Measurements from ENCODE around the gene SETD1A. TPM values are rescaled to one million over a fixed set of nuclear protein-coding genes. Genes with fewer than 3 reads are reported as not detected.

Gene SETD1A
- total RNA-seq, 3 donors from 2014 or later (not counting 1 experiment from before 2014, with no cell fraction given), result 32.9 to 34.5 (median 33.9) TPM

- H3K27ac Mint-ChIP-seq, result peak overlapping the region in 1 of 2 donors; percentile 53
Measured at GRCh38 chr16:30925632-30925987, 31.9 kb upstream of the SETD1A start.

DNA sequence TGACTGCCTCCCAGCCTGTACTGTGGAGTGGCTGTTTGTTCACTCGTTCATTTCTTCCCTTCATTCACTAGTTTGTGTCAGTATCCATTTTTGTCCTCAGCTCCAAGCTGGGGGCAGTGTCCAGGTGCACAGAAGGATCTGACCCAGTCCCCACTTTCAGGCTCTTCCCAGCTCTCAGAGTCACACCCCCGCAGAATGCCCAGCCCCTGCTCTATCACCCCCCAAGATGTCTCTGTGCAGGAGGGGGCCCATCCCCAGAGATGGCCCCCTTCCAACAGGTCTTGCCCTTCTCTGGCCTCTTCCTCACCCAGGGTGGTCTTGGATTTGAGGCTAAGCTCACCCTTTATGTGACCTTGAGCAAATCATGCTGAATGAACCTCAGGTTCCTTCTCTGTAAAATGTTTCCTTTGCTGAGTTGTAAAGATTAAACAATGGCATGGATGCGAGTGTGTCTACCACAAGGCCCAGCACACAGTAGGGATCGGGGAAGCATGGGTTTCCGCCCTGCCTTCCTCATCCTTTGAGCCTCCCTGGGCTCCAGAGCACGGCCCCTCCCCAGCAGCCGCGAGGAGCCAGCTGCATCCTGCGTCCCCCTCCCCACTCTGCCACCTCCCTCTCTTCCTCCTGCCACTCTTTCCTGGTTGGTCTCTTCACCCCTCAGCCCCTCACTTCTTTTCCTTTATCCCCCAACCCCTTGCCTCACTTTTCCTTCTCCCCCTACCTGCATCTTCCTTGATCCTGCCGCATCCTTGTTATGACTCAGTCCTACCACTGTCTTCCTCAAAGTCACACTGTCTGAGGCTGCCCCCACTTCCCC lies 31.4 kb upstream of the SETD1A start:
- DNase-seq (no peak), ATAC-seq (no peak)
- WGBS (ENCODE audit: insufficient coverage), result 81% methylated on average over 10 of the region's 10 CpGs
- Mint-ChIP-seq H3K9me3 (no peaks in the 10 kb centered on the region), H3K36me3 (no peaks in the 10 kb centered on the region), H3K27me3 (ENCODE audit: low read depth in 2 of 2) (no peaks in the 10 kb centered on the region), H3K27ac (peak overlapping the region in 1 of 2 donors; percentile 53), H3K4me3 (peak overlapping the region; percentile 74), H3K4me1 (peaks cover 15 to 38% of the 10 kb centered on the region in 2 donors)
- Histone ChIP-seq H3K4me3 (ENCODE audit: low read length) (no peak overlapping the region), H3K27me3 (ENCODE audit: control insufficient read depth, insufficient read depth, low read length) (no peaks in the 10 kb centered on the region), H3K36me3 (ENCODE audit: control insufficient read depth, insufficient read depth, low read length) (peaks cover 3% of the 10 kb centered on the region), H3K27ac (ENCODE audit: low read length) (no peak overlapping the region), H3K4me1 (ENCODE audit: control insufficient read depth, insufficient read depth, low read length) (peaks cover 21% of the 10 kb centered on the region), H3K9me3 (ENCODE audit: control insufficient read depth, insufficient read depth, low read length) (no peaks in the 10 kb centered on the region)
- no peak for TF ChIP-seq CTCF (IDR thresholded peaks at IDR 0.05)
- intact Hi-C loops (cut with micrococcal nuclease), result no loop called here

More at GRCh38 chr16:30925632-30925987, 31.9 kb upstream of the SETD1A start:
- H3K9me3 ChIP-seq (ENCODE audit: control insufficient read depth, insufficient read depth, low read length), result no peaks in the 10 kb centered on the region
- no peak overlapping the region for H3K27ac ChIP-seq (ENCODE audit: low read length)
- intact Hi-C loops (cut with micrococcal nuclease), result no loop called here
- H3K27me3 ChIP-seq (ENCODE audit: control insufficient read depth, insufficient read depth, low read length), result no peaks in the 10 kb centered on the region
- Mint-ChIP-seq H3K4me3 (no peak overlapping the region), H3K9me3 (no peaks in the 10 kb centered on the region), H3K4me1 (peaks cover 15 to 38% of the 10 kb centered on the region in 2 donors), H3K27me3 (ENCODE audit: low read depth in 2 of 2) (no peaks in the 10 kb centered on the region), H3K36me3 (no peaks in the 10 kb centered on the region)
- peaks cover 21% of the 10 kb centered on the region for H3K4me1 ChIP-seq (ENCODE audit: control insufficient read depth, insufficient read depth, low read length)
- ATAC-seq, result no peak
- H3K36me3 ChIP-seq (ENCODE audit: control insufficient read depth, insufficient read depth, low read length), result peaks cover 3% of the 10 kb centered on the region
- no peak for DNase-seq
- H3K4me3 ChIP-seq (ENCODE audit: low read length), result no peak overlapping the region
- WGBS (ENCODE audit: insufficient coverage), result 97% methylated on average over 26 of the region's 26 CpGs
- no peak for TF ChIP-seq CTCF (IDR thresholded peaks at IDR 0.05)

DNA sequence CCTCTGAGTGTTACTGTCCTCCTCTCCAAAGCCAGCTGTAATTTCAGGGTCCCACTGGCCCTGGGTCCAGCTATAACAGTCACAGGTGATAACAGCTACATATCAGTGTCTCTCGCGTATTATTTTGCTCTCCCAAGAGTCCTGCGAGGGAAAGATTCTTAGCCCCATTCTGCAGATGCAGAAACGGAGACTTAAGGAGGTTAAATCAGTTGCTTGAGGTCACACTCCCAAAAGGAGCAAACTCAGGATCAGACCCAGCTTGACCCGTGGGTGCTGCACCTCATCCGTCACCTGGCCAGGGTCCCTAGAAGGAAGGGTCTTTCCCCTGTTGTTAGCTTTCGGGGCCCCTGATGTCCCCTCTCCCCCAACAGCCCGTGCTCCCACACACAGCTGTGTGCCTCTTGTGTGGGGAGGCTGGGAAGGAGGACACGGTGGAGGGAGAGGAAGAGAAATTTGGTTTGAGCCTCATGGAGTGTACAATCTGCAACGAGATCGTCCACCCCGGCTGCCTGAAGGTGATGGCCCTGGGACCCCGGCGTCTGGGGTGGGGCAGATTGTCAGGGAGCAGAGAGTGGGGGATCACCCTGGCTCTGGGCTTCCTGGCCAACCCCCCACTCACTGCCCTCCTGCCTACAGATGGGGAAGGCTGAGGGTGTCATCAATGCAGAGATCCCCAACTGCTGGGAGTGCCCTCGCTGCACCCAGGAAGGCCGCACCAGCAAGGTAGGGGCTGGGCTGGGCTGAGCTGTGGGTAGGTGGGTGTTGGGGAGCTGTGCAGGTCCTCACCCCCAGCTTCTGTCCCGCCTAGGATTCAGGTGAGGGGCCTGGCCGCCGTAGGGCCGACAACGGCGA lies 30.4 kb upstream of the SETD1A start:
- Mint-ChIP-seq H3K27me3 (ENCODE audit: low read depth in 2 of 2) (no peaks in the 10 kb centered on the region), H3K9me3 (no peaks in the 10 kb centered on the region), H3K4me3 (no peak overlapping the region), H3K36me3 (no peaks in the 10 kb centered on the region), H3K27ac (no peak overlapping the region), H3K4me1 (peaks cover 8 to 30% of the 10 kb centered on the region in 2 donors)
- H3K36me3 ChIP-seq (ENCODE audit: control insufficient read depth, insufficient read depth, low read length), result peaks cover 3% of the 10 kb centered on the region
- no peaks in the 10 kb centered on the region for H3K27me3 ChIP-seq (ENCODE audit: control insufficient read depth, insufficient read depth, low read length)
- no peak for DNase-seq
- intact Hi-C loops (cut with micrococcal nuclease), result no loop called here
- no peak overlapping the region for H3K4me3 ChIP-seq (ENCODE audit: low read length)
- ATAC-seq, result no peak
- TF ChIP-seq CTCF (IDR thresholded peaks at IDR 0.05), result no peak
- H3K4me1 ChIP-seq (ENCODE audit: control insufficient read depth, insufficient read depth, low read length), result peaks cover 11% of the 10 kb centered on the region
- 99% methylated on average over 19 of the region's 22 CpGs for WGBS (ENCODE audit: insufficient coverage)
- no peaks in the 10 kb centered on the region for H3K9me3 ChIP-seq (ENCODE audit: control insufficient read depth, insufficient read depth, low read length)
- H3K27ac ChIP-seq (ENCODE audit: low read length), result no peak overlapping the region

Measured in natural killer cell (primary cell).